CD8-positive, alpha-beta memory T cell (primary cell): Measurements from ENCODE around the gene TUBGCP3. TPM values are rescaled to one million over a fixed set of nuclear protein-coding genes. Genes with fewer than 3 reads are reported as not detected.

ENCODE experiments used
- CTCF ChIA-PET: fragments of 350-600 bp; sonication (Branson Sonifier 250); formaldehyde crosslinking; loops from one replicate; lab custom pipeline; 2021; ENCODE audit warnings: antibody characterized with exemption; lab: Charles Lee
- POLR2A ChIA-PET: fragments of 350-600 bp; sonication (Branson Sonifier 250); formaldehyde crosslinking; loops from one replicate; lab custom pipeline; 2021; ENCODE audit warnings: antibody characterized with exemption; lab: Charles Lee
- DNase-seq, 5 donors: peaks; one replicate each; pipeline versions ENCODE4 v3.0.0 to v3.0.0-alpha.2; 2020 to 2022; ENCODE audit warnings: mixed read lengths in 1 of 5
- H3K27ac ChIP-seq: one replicate; pipeline ENCODE4 v1.7.0; 2013; ENCODE audit warnings: low read depth, mild to moderate bottlenecking, low read length, moderate library complexity
- H3K27me3 ChIP-seq: 2 replicates; pipeline ENCODE4 v1.7.0; 2013; ENCODE audit warnings: low read length, mild to moderate bottlenecking; ENCODE audit not compliant: insufficient read depth, poor library complexity, severe bottlenecking
- H3K36me3 ChIP-seq: 2 replicates; pipeline ENCODE4 v1.7.0; 2013; ENCODE audit warnings: mild to moderate bottlenecking, low read length, moderate library complexity; ENCODE audit not compliant: insufficient read depth
- H3K4me1 ChIP-seq: 2 replicates; pipeline ENCODE4 v1.7.0; 2013; ENCODE audit warnings: mild to moderate bottlenecking, low read length, moderate library complexity; ENCODE audit not compliant: insufficient read depth
- H3K4me3 ChIP-seq: 2 replicates; pipeline ENCODE4 v1.7.0; 2013; ENCODE audit warnings: mild to moderate bottlenecking, low read length
- H3K9me3 ChIP-seq: 2 replicates; pipeline ENCODE4 v1.7.0; 2013; ENCODE audit warnings: mild to moderate bottlenecking, low read length
- H3K27ac Mint-ChIP-seq, 8 donors: one replicate each; pipeline ENCODE4 v1.8.0; 2020 to 2021; ENCODE audit warnings: mixed read lengths in 8 of 8, mild to moderate bottlenecking in 6 of 8, inconsistent platforms in 3 of 8, moderate library complexity in 3 of 8
- H3K27me3 Mint-ChIP-seq, 2 donors: one replicate each; pipeline ENCODE4 v1.8.0; 2020 to 2021; ENCODE audit warnings: mixed read lengths in 2 of 2, mild to moderate bottlenecking in 1 of 2, moderate library complexity in 1 of 2
- H3K36me3 Mint-ChIP-seq, 3 donors: one replicate each; pipeline ENCODE4 v1.8.0; 2020 to 2021; ENCODE audit warnings: mixed read lengths in 3 of 3, inconsistent platforms in 1 of 3, mild to moderate bottlenecking in 1 of 3
- H3K4me1 Mint-ChIP-seq, 3 donors: one replicate each; pipeline ENCODE4 v1.8.0; 2020 to 2021; ENCODE audit warnings: mixed read lengths in 3 of 3, inconsistent platforms in 1 of 3, mild to moderate bottlenecking in 1 of 3
- H3K4me3 Mint-ChIP-seq, 7 donors: one replicate each; pipeline ENCODE4 v1.8.0; 2020 to 2021; ENCODE audit warnings: mixed read lengths in 7 of 7, mild to moderate bottlenecking in 6 of 7, moderate library complexity in 4 of 7, inconsistent platforms in 2 of 7
- H3K9me3 Mint-ChIP-seq, 5 donors: one replicate each; pipeline ENCODE4 v1.8.0; 2020 to 2022; ENCODE audit warnings: mixed read lengths in 5 of 5, mild to moderate bottlenecking in 3 of 5, moderate library complexity in 2 of 5, inconsistent platforms in 1 of 5
- polyA plus RNA-seq: library from polyadenylated mRNA; unstranded; fragments of 300-500 nt; fragmentation: Illumina TruSeq; gene quantifications from one replicate; pipeline ENCODE4 v1.2.3, GENCODE V29; 2021
- total RNA-seq, 2 experiments: library from RNA; stranded (reverse); gene quantifications; one replicate each; pipeline ENCODE4 v1.2.3, GENCODE V29; 2021

The TUBGCP3 gene
- total and polyA plus RNA-seq, 3 experiments from 2014 or later = 16.8 to 47.0 (median 45.8) TPM

DNA sequence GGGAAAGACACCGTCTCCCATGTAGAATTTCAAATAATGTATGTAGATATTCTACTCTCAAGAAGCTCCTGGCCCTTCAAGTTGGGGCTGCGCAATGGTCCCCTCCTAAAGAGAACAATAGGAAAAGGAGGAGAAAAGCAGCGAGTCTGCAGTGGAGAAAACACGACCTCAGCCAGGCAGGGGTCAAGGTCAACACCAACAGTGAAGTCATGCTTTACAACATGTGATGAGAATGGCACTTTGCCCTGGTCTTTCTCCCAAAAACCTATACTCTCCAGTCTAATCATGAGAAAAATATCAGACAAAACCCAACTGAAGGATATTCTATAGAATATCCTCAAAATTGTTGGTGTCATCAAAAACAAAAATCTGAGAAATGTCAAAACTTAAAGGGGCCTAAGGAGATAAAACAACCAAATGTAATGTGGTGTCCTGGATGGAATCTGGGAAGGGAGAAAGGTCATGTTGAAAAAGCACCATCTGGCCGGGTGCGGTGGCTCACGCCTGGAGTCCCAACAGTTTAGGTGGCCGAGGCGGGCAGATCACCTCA is 110.8 kb downstream of the TUBGCP3 start:
- DNase-seq = no peak
- H3K9me3 ChIP-seq = no peaks in the 10 kb centered on the region
- Mint-ChIP-seq H3K27ac (no peak overlapping the region), H3K27me3 (no peaks in the 10 kb centered on the region), H3K4me3 (no peak overlapping the region), H3K36me3 (peaks cover 2 to 14% (median 3%) of the 10 kb centered on the region in 3 donors), H3K4me1 (no peaks in the 10 kb centered on the region), H3K9me3 (peaks cover 0 to 4% (median 2%) of the 10 kb centered on the region in 5 donors)
- POLR2A ChIA-PET = no interaction called here
- no peaks in the 10 kb centered on the region for H3K36me3 ChIP-seq
- CTCF ChIA-PET = no interaction called here
- H3K27ac ChIP-seq = no peak overlapping the region
- H3K27me3 ChIP-seq = no peaks in the 10 kb centered on the region
- no peaks in the 10 kb centered on the region for H3K4me1 ChIP-seq
- no peak overlapping the region for H3K4me3 ChIP-seq

DNA sequence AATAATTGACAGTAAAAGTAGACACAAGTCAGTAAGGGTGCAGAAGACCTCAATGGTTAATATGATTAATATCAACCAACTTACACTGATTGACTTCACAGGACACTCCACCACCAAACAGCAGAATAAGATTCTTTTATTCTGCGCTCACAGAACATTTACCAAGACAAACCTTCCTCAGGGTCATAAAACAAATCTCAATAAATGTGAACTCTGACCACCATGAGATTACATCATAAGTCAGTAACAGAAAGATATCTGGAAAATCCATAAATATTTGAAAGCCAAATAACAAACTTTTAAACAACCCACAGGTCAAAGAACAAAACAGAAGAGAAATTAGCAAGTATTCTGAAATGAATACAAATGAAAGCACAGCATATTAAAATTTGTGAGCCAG is 112.1 kb downstream of the TUBGCP3 start:
- H3K4me1 ChIP-seq = no peaks in the 10 kb centered on the region
- H3K27me3 ChIP-seq = no peaks in the 10 kb centered on the region
- ChIA-PET POLR2A (no interaction called here), CTCF (no interaction called here)
- Mint-ChIP-seq H3K4me3 (no peak overlapping the region), H3K27ac (no peak overlapping the region), H3K4me1 (no peaks in the 10 kb centered on the region), H3K27me3 (no peaks in the 10 kb centered on the region), H3K36me3 (peaks cover 3 to 27% (median 3%) of the 10 kb centered on the region in 3 donors), H3K9me3 (peaks cover 0 to 7% (median 3%) of the 10 kb centered on the region in 5 donors)
- DNase-seq = no peak
- H3K36me3 ChIP-seq = no peaks in the 10 kb centered on the region
- no peak overlapping the region for H3K4me3 ChIP-seq
- no peaks in the 10 kb centered on the region for H3K9me3 ChIP-seq
- no peak overlapping the region for H3K27ac ChIP-seq

DNA sequence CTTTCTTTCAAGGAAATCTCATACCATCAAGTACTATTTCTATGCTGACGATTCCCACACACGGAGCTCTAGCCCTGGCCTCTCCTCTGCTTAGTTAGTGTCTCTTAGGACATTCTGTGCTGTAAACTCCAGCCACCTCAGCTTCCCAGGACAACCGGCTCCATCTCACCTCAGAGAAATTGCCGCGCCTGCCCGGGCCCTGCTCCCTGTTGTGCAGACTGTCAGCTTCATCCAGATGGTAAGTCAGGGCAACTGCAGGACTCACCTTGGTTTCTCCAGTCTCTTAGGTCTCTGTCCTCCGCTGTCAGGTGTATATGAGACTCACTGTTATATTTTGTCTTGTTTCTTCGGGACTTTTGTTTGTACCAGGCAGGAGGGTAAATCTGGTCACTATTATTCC is 113.1 kb downstream of the TUBGCP3 start:
- H3K27me3 Mint-ChIP-seq = no peaks in the 10 kb centered on the region
- peaks cover 0 to 8% (median 4%) of the 10 kb centered on the region in 5 donors for H3K9me3 Mint-ChIP-seq

DNA sequence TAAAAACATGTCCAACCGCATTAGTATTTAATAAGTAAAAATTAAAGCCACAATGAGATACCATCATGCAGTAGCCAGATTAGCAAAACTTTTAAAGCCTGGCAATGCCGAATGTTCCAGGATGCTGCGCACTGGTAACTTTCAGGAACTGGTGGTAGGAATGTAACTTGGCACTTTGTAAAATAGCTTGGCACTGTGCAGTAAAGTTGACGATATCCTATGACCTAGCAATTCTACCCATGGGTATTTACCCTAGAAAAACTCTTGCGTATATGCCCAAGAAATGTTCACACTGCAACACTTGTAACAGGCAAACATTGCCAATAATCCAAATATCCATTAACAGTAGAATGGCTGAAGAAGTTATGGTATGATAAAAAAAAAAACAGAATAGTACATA is 114.1 kb downstream of the TUBGCP3 start:
- H3K4me3 ChIP-seq = no peak overlapping the region
- Mint-ChIP-seq H3K27me3 (no peaks in the 10 kb centered on the region), H3K4me1 (no peaks in the 10 kb centered on the region), H3K4me3 (no peak overlapping the region), H3K27ac (no peak overlapping the region), H3K9me3 (peaks cover 0 to 8% (median 4%) of the 10 kb centered on the region in 5 donors), H3K36me3 (peaks cover 3 to 29% (median 4%) of the 10 kb centered on the region in 3 donors)
- no peaks in the 10 kb centered on the region for H3K27me3 ChIP-seq
- no peaks in the 10 kb centered on the region for H3K4me1 ChIP-seq
- ChIA-PET POLR2A (no interaction called here), CTCF (no interaction called here)
- no peak overlapping the region for H3K27ac ChIP-seq
- H3K9me3 ChIP-seq = no peaks in the 10 kb centered on the region
- H3K36me3 ChIP-seq = no peaks in the 10 kb centered on the region
- DNase-seq = no peak

More for the DNA sequence above, 113.1 kb downstream of the TUBGCP3 start:
- H3K4me1 ChIP-seq = no peaks in the 10 kb centered on the region
- ChIA-PET CTCF (no interaction called here), POLR2A (no interaction called here)
- Mint-ChIP-seq H3K36me3 (peaks cover 3 to 29% (median 4%) of the 10 kb centered on the region in 3 donors), H3K27ac (no peak overlapping the region), H3K4me3 (no peak overlapping the region), H3K4me1 (no peaks in the 10 kb centered on the region)
- DNase-seq = no peak
- H3K27me3 ChIP-seq = no peaks in the 10 kb centered on the region
- no peaks in the 10 kb centered on the region for H3K9me3 ChIP-seq
- no peaks in the 10 kb centered on the region for H3K36me3 ChIP-seq
- no peak overlapping the region for H3K4me3 ChIP-seq
- H3K27ac ChIP-seq = no peak overlapping the region

DNA sequence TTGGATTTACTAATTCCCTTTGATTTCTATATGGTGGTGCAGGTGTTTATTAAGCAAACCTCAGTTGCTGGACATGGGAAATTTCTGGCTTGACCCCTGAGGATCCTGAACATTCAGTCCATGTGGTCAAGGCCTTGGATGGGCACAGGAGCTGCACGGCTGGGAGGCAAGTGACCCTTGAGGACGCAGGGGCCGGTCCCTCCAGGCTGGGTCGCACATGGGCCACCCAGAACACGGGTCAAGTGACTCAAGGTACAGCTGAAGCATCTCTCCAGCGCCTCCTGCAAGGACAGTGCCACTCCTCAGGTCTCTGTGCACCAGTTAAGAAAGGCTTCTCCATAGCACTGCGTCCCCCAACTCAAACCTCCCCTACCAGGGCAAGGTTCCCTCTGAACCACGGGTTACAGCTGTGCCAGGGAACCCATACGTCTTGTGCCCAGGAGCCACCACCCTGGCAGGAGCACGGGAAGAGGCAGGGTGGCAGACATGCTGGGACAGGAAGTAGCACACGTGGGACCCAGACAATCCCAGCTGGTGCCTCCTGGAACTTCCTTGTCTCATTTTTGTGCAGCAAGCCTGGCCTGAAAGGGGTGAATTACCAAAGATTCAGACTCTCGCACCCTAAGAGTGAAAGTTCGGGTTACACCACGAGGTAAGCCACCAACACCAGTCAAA is 118.7 kb downstream of the TUBGCP3 start:
- H3K4me3 Mint-ChIP-seq = no peak overlapping the region
- H3K27ac ChIP-seq = no peak overlapping the region
- no peaks in the 10 kb centered on the region for H3K4me1 ChIP-seq
- no peaks in the 10 kb centered on the region for H3K27me3 ChIP-seq
- peaks cover 0 to 22% (median 4%) of the 10 kb centered on the region in 3 donors for H3K36me3 Mint-ChIP-seq
- peaks cover 2 to 7% (median 4%) of the 10 kb centered on the region in 5 donors for H3K9me3 Mint-ChIP-seq
- ChIA-PET POLR2A (no interaction called here), CTCF (no interaction called here)
- H3K4me3 ChIP-seq = no peak overlapping the region
- H3K27me3 Mint-ChIP-seq = no peaks in the 10 kb centered on the region
- no peaks in the 10 kb centered on the region for H3K4me1 Mint-ChIP-seq
- DNase-seq = no peak
- H3K27ac Mint-ChIP-seq = no peak overlapping the region
- H3K9me3 ChIP-seq = no peaks in the 10 kb centered on the region
- no peaks in the 10 kb centered on the region for H3K36me3 ChIP-seq

DNA sequence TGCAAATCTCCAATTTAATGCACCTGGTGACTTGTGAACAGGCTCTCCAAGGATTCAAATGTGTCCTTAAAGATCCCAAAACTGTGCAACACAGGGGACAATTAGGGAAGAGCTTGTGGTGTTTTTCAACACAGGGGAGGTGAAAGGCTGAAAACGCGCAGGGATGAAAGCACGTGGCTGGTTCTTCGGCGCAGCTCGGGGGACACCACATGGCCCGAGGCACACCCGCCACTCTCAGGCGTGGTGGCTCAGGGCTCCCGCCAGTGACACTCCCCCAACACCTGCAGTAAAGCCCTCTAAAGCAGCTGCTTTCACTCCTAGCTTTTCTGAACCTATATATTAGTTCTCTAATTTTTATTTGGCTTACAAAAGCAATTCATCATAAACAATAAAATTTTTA is 119.9 kb downstream of the TUBGCP3 start:
- POLR2A ChIA-PET = no interaction called here
- Mint-ChIP-seq H3K27ac (no peak overlapping the region), H3K4me1 (no peaks in the 10 kb centered on the region), H3K27me3 (no peaks in the 10 kb centered on the region), H3K36me3 (peaks cover 0 to 22% (median 4%) of the 10 kb centered on the region in 3 donors), H3K4me3 (no peak overlapping the region), H3K9me3 (peaks cover 2 to 7% (median 4%) of the 10 kb centered on the region in 5 donors)
- CTCF ChIA-PET = no interaction called here
- Histone ChIP-seq H3K4me1 (no peaks in the 10 kb centered on the region), H3K4me3 (no peak overlapping the region), H3K27ac (no peak overlapping the region), H3K9me3 (no peaks in the 10 kb centered on the region), H3K27me3 (no peaks in the 10 kb centered on the region), H3K36me3 (no peaks in the 10 kb centered on the region)
- no peak for DNase-seq

DNA sequence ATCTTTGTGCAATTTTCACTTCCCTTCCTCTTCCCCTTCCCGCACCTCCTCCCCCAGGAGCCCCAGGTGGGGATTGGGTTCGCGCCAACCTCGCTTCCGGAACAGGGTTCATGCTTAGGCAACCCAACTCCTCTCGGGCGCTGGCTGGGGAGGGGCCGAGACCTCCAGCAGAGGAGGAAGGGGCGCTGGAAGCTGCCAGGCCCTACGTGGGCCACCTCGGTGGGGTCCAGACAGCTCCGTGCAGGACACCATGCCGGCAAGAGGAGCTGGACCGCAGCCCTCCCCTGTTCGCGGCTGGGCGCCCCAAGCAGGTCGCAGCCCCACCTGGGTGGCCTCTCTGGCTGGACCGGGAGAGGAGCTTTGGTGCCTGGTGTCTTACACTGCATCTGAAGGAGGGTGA is 120.7 kb downstream of the TUBGCP3 start:
- no peak for DNase-seq
- Mint-ChIP-seq H3K36me3 (peaks cover 0 to 19% (median 2%) of the 10 kb centered on the region in 3 donors), H3K4me3 (no peak overlapping the region), H3K27ac (no peak overlapping the region), H3K4me1 (no peaks in the 10 kb centered on the region), H3K9me3 (peaks cover 4 to 9% (median 6%) of the 10 kb centered on the region in 5 donors), H3K27me3 (peaks cover 2% of the 10 kb centered on the region in 2 donors)
- no peak overlapping the region for H3K27ac ChIP-seq
- no peaks in the 10 kb centered on the region for H3K4me1 ChIP-seq
- H3K36me3 ChIP-seq = no peaks in the 10 kb centered on the region
- no peak overlapping the region for H3K4me3 ChIP-seq
- CTCF ChIA-PET = no interaction called here
- H3K27me3 ChIP-seq = no peaks in the 10 kb centered on the region
- no peaks in the 10 kb centered on the region for H3K9me3 ChIP-seq
- POLR2A ChIA-PET = no interaction called here

DNA sequence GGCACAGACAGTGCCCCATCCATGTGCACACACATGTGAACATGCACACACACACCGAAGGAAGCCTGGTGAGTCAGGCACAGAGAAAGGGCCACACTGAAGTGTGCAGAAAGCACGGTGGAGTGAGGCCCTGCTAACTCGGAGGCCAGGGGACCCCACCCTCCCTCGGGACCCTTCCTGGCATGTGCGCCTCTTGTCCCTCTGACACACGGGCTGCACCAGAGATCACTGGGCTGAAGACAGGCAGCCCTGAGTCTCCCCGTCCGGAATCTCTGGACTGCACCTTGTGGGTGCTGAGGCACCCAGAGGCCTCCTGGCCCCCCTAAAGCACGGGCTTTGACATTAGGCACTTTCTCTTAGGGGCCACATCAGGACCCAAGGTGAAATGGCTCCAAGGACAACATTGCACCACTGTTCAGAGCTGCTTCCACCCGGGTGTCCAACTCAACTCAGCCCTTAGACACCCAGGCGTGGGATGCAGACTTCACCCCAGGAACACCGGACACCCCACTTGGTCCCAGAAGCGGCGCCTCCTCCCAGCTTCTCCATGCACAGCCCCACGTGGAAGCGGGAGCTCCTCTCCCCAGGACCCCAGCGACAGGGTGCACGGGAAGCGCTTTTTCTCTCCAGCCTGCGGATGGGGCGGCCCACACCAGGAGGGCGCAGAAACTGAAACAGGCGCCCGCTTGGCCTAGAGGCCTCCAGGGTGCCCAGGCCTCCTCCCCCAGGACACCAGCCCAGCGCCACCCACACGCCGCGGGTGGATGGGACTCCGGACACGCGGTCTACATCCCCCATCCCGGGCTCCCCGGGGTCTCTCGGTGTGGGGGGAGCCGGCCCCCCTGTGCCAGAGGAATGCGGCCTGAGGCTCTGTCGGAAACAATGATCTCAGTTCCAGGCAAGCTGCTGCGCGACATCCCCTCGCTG is 121.6 kb downstream of the TUBGCP3 start:
- no peak for DNase-seq

More for the DNA sequence above, 121.6 kb downstream of the TUBGCP3 start:
- Mint-ChIP-seq H3K27ac (no peak overlapping the region), H3K27me3 (peaks cover 4 to 7% of the 10 kb centered on the region in 2 donors), H3K9me3 (peaks cover 0 to 10% (median 9%) of the 10 kb centered on the region in 5 donors), H3K4me1 (no peaks in the 10 kb centered on the region), H3K36me3 (peaks cover 0 to 15% (median 2%) of the 10 kb centered on the region in 3 donors), H3K4me3 (no peak overlapping the region)
- no peaks in the 10 kb centered on the region for H3K27me3 ChIP-seq
- H3K27ac ChIP-seq = no peak overlapping the region
- no peaks in the 10 kb centered on the region for H3K4me1 ChIP-seq
- no peaks in the 10 kb centered on the region for H3K9me3 ChIP-seq
- no peaks in the 10 kb centered on the region for H3K36me3 ChIP-seq
- ChIA-PET CTCF (no interaction called here), POLR2A (no interaction called here)
- H3K4me3 ChIP-seq = no peak overlapping the region
